Activated T-helper 2 cell treated with anti-CD3 and anti-CD28 coated beads, Interferon-gamma antibody, Interleukin-2, Interleukin-4, amounts not matched to agents 10 μg/mL and 5 μg/mL and 100 μg/mL, durations not matched to agents 14 hours and 24 hours and 36 hours (primary cell): ENCODE results near the gene OR10T2. TPM values are rescaled to one million over a fixed set of nuclear protein-coding genes. Genes with fewer than 3 reads are reported as not detected.
"Not testable (repeated sequence)": the region's sequence is repeated elsewhere in the genome, so short reads cannot be mapped to it uniquely, and the experiment has no call there.

Experiments
- DNase-seq: peaks from one replicate; pipeline ENCODE4 v3.0.0; 2021; ENCODE audit warnings: low spot score
- H3K27ac Mint-ChIP-seq: one replicate; pipeline ENCODE4 v1.8.0; 2021; ENCODE audit warnings: mixed read lengths
- H3K27me3 Mint-ChIP-seq: one replicate; pipeline ENCODE4 v1.8.0; 2021; ENCODE audit warnings: low read depth, mixed read lengths
- H3K36me3 Mint-ChIP-seq: one replicate; pipeline ENCODE4 v1.8.0; 2021; ENCODE audit warnings: low read depth, mixed read lengths
- H3K4me1 Mint-ChIP-seq: one replicate; pipeline ENCODE4 v1.8.0; 2021; ENCODE audit warnings: low read depth, mixed read lengths
- H3K4me3 Mint-ChIP-seq: one replicate; pipeline ENCODE4 v1.8.0; 2021; ENCODE audit warnings: low read depth, mild to moderate bottlenecking, moderate library complexity, mixed read lengths
- H3K9me3 Mint-ChIP-seq: one replicate; pipeline ENCODE4 v1.8.0; 2021; ENCODE audit warnings: mixed read lengths
- intact Hi-C: fragments of 100-400 bp; cut with micrococcal nuclease; formaldehyde crosslinking; loops from one replicate; pipeline ENCODE4 v1.15.1; 2023
- total RNA-seq: library from RNA; stranded (reverse); gene quantifications from 2 replicates; pipeline ENCODE4 v1.2.3, GENCODE V29; 2022

Gene OR10T2
- total RNA-seq, 1 donor from 2014 or later: not detected

- H3K4me1 Mint-ChIP-seq, intact Hi-C loops: not testable (repeated sequence)
Observed at GRCh38 chr1:158348946-158349345, 50.3 kb downstream of the OR10T2 start.

More at GRCh38 chr1:158348946-158349345, 50.3 kb downstream of the OR10T2 start:
- not testable (repeated sequence) for H3K36me3 Mint-ChIP-seq, H3K27me3 Mint-ChIP-seq, H3K9me3 Mint-ChIP-seq, H3K27ac Mint-ChIP-seq, H3K4me3 Mint-ChIP-seq, DNase-seq

Other genes starting within 250 kb of the OR10T2 start
- gene CD1D, start 218.6 kb downstream of the OR10T2 start, total RNA-seq: not detected in 2 replicates
- not detected in 2 replicates for gene CD1A, start 145.0 kb downstream of the OR10T2 start, total RNA-seq
- gene CD1C, start 109.5 kb downstream of the OR10T2 start, total RNA-seq: 0.46 TPM in 1 of 2 replicates, not detected in the other
- gene CD1B, start 67.9 kb downstream of the OR10T2 start, total RNA-seq: not detected in 2 replicates
- gene CD1E, start 45.6 kb downstream of the OR10T2 start, total RNA-seq: not detected in 2 replicates
- not detected in 2 replicates for gene OR10K2, start 26.8 kb upstream of the OR10T2 start, total RNA-seq
- not detected in 2 replicates for gene OR10K1, start 62.4 kb upstream of the OR10T2 start, total RNA-seq
- not detected in 2 replicates for gene OR10R2, start 72.8 kb upstream of the OR10T2 start, total RNA-seq
- gene OR6Y1, start 154.9 kb upstream of the OR10T2 start, total RNA-seq: not detected in 2 replicates
- not detected in 2 replicates for gene OR6P1, start 171.1 kb upstream of the OR10T2 start, total RNA-seq
- not detected in 2 replicates for gene OR10X1, start 180.4 kb upstream of the OR10T2 start, total RNA-seq
- not detected in 2 replicates for gene OR10Z1, start 205.8 kb upstream of the OR10T2 start, total RNA-seq